K562 (cell line): ENCODE measurements around the gene TFAP2D. TPM values are rescaled to one million over a fixed set of nuclear protein-coding genes. Genes with fewer than 3 reads are reported as not detected.
A peak's percentile ranks its signal among the peaks of the same experiment; 100 is the strongest.

Experiments used
- CBFA2T2 ChIP-seq: fragments of 450-650 bp; conservative IDR thresholded peaks from 2 replicates; pipeline ENCODE4 v1.6.1; 2017; ENCODE audit warnings: mild to moderate bottlenecking
- EHMT2 ChIP-seq: fragments of 450-650 bp; IDR thresholded peaks from 2 replicates; pipeline ENCODE4 v1.6.1; 2018; ENCODE audit warnings: antibody characterized with exemption
- FOXP4 ChIP-seq: sonication (generic); formaldehyde crosslinking; IDR thresholded peaks from 2 replicates; pipeline ENCODE4 v1.8.0; 2022; ENCODE audit warnings: mild to moderate bottlenecking, missing genetic modification reagents, borderline replicate concordance
- L3MBTL2 ChIP-seq: fragments of 450-650 bp; IDR thresholded peaks from 2 replicates; pipeline ENCODE4 v1.6.1; 2016; ENCODE audit warnings: mild to moderate bottlenecking, moderate library complexity
- MAFG ChIP-seq: fragments of 450-650 bp; conservative IDR thresholded peaks from 2 replicates; pipeline ENCODE4 v1.6.1; 2016; ENCODE audit warnings: missing genetic modification characterization, missing compliant biosample characterization
- SNRNP70 ChIP-seq: fragments of 200-400 bp; formaldehyde crosslinking; optimal IDR thresholded peaks from 2 replicates; pipeline ENCODE3; 2017; ENCODE audit warnings: low read depth, low read length
- ZNF140 ChIP-seq: fragments of 250-450 bp; sonication (Bioruptor Pico); IDR thresholded peaks from 2 replicates; pipeline ENCODE4 v1.8.0; 2021; ENCODE audit warnings: moderate library complexity, mild to moderate bottlenecking, inconsistent platforms
- ZNF253 ChIP-seq: fragments of 250-450 bp; sonication (Bioruptor Pico); conservative IDR thresholded peaks from 2 replicates; pipeline ENCODE4 v1.6.1; 2021; ENCODE audit warnings: mild to moderate bottlenecking
- polyA plus RNA-seq, 8 experiments: library from polyadenylated mRNA; depleted of rRNA in 4 of 8; stranded (reverse) in 5 of 8; unstranded in 3 of 8; fragments of >200 nt; fragmentation: Nextera tagmentation in 2 of 8; fragmentation: Illumina TruSeq in 1 of 8; extraction: Ambion mirVana in 2 of 8; extraction: Trizol in 1 of 8; gene quantifications; 2 replicates each; pipeline versions ENCODE4 v1.2.1 to v1.2.3, GENCODE V29; 2011 to 2014; ENCODE audit warnings: inconsistent platforms in 1 of 8, missing spikeins in 1 of 8
- total RNA-seq, 7 experiments: library from RNA; depleted of rRNA in 6 of 7; stranded (reverse); fragments of >200 nt in 6 of 7; fragmentation: Illumina TruSeq in 2 of 7; extraction: Trizol in 2 of 7; gene quantifications; 2 replicates each; pipeline versions ENCODE4 v1.2.1 to v1.2.3, GENCODE V29; 2011 to 2021; ENCODE audit warnings: low replicate concordance in 1 of 7
- TF ChIP-seq, protein P1 (sequence below), 2 experiments: fragments of 450-650 bp; formaldehyde crosslinking in 1 of 2; IDR thresholded peaks; 2 replicates each; pipeline versions ENCODE4 v1.4.0 to v1.6.1; 2014 to 2020; ENCODE audit warnings: mild to moderate bottlenecking in 2 of 2, borderline replicate concordance in 1 of 2, low read depth in 1 of 2
- TF ChIP-seq, protein P2 (sequence below), 2 experiments: IDR thresholded peaks; 2 replicates each; pipeline ENCODE4 v1.6.1; 2011; ENCODE audit warnings: borderline replicate concordance in 1 of 2, control low read depth in 1 of 2, low read depth in 1 of 2, low read length in 1 of 2, mild to moderate bottlenecking in 1 of 2, mixed read lengths in 1 of 2, moderate library complexity in 1 of 2; ENCODE audit not compliant: insufficient read depth in 1 of 2, insufficient read length in 1 of 2, poor library complexity in 1 of 2, severe bottlenecking in 1 of 2; ENCODE audit errors: extremely low read depth in 1 of 2
- TF ChIP-seq, protein P3 (sequence below): fragments of 250-450 bp; sonication (Bioruptor Pico); IDR thresholded peaks from 2 replicates; pipeline ENCODE4 v1.8.0; 2022; ENCODE audit warnings: inconsistent platforms

The TFAP2D gene
- total and polyA plus RNA-seq, 9 of the 15 experiments (the other 6 are each of a cell fraction or from before 2014, with no cell fraction given) = not detected

DNA sequence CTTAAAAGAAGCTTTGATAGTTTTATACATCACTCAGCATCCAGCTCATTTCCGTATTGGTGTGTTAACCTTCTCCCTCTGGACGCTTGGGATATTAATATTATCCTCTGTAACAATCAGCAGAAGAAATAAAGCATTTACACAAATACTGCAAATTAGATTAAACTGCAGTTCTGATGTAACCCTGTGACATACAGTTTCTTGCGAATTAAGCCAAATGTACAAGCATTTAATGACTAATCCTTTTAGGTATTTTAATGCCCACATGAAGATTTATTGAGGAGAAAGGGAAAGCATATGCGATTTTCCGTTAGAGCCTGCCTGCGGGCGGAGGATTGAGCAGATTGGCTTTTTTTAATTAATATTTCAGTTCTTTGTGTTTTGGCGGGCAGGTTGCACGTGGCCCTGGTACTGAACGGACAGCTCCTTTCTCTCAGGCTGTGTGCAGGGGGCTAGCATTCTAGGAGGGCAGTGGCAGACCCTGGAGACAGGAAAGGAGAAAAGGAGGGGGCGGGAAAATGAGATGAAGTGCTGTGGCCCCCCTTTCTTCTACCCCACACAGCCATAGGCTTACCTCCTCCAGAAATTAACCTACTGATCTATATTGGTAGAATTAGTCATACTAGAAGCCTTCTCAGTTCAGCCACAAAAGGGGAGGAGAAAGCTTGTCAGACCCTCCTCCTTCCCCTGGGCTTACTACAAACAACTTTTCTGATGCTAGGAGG is 14.1 kb upstream of the TFAP2D start (continued):
- TF ChIP-seq, protein P1, sequence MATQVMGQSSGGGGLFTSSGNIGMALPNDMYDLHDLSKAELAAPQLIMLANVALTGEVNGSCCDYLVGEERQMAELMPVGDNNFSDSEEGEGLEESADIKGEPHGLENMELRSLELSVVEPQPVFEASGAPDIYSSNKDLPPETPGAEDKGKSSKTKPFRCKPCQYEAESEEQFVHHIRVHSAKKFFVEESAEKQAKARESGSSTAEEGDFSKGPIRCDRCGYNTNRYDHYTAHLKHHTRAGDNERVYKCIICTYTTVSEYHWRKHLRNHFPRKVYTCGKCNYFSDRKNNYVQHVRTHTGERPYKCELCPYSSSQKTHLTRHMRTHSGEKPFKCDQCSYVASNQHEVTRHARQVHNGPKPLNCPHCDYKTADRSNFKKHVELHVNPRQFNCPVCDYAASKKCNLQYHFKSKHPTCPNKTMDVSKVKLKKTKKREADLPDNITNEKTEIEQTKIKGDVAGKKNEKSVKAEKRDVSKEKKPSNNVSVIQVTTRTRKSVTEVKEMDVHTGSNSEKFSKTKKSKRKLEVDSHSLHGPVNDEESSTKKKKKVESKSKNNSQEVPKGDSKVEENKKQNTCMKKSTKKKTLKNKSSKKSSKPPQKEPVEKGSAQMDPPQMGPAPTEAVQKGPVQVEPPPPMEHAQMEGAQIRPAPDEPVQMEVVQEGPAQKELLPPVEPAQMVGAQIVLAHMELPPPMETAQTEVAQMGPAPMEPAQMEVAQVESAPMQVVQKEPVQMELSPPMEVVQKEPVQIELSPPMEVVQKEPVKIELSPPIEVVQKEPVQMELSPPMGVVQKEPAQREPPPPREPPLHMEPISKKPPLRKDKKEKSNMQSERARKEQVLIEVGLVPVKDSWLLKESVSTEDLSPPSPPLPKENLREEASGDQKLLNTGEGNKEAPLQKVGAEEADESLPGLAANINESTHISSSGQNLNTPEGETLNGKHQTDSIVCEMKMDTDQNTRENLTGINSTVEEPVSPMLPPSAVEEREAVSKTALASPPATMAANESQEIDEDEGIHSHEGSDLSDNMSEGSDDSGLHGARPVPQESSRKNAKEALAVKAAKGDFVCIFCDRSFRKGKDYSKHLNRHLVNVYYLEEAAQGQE (IDR thresholded peaks at IDR 0.05; ENCODE audit: borderline replicate concordance) = peak; percentile 82
- TF ChIP-seq, protein P1 (CRISPR knock-in tag; IDR thresholded peaks at IDR 0.05; ENCODE audit: low read depth) = no peak
- TF ChIP-seq SNRNP70 (no peak), ZNF140 (CRISPR knock-in tag) (no peak), L3MBTL2 (peak; percentile 23; the same call in 1 of the 2 replicates), MAFG (tag) (no peak), ZNF253 (CRISPR knock-in tag) (no peak), CBFA2T2 (no peak), FOXP4 (CRISPR knock-in tag) (no peak), EHMT2 (0 out of 2 replicates have a peak, but pooled peaks have one; percentile 15)
- TF ChIP-seq, protein P2, sequence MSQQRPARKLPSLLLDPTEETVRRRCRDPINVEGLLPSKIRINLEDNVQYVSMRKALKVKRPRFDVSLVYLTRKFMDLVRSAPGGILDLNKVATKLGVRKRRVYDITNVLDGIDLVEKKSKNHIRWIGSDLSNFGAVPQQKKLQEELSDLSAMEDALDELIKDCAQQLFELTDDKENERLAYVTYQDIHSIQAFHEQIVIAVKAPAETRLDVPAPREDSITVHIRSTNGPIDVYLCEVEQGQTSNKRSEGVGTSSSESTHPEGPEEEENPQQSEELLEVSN (IDR thresholded peaks at IDR 0.05; ENCODE audit: borderline replicate concordance in 1 of 2, extremely low read depth in 1 of 2, insufficient read depth in 1 of 2, insufficient read length in 1 of 2, low read depth in 1 of 2, low read length in 1 of 2, poor library complexity in 1 of 2, severe bottlenecking in 1 of 2) = peak in 1 of 2 experiments; percentile 62
- TF ChIP-seq, protein P3, sequence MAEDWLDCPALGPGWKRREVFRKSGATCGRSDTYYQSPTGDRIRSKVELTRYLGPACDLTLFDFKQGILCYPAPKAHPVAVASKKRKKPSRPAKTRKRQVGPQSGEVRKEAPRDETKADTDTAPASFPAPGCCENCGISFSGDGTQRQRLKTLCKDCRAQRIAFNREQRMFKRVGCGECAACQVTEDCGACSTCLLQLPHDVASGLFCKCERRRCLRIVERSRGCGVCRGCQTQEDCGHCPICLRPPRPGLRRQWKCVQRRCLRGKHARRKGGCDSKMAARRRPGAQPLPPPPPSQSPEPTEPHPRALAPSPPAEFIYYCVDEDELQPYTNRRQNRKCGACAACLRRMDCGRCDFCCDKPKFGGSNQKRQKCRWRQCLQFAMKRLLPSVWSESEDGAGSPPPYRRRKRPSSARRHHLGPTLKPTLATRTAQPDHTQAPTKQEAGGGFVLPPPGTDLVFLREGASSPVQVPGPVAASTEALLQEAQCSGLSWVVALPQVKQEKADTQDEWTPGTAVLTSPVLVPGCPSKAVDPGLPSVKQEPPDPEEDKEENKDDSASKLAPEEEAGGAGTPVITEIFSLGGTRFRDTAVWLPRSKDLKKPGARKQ (CRISPR knock-in tag) = no peak
